Measurements from ENCODE around the gene BCAS3.
"Not testable (repeated sequence)": the region's sequence is repeated elsewhere in the genome, so short reads cannot be mapped to it uniquely, and the experiment has no call there.

BCAS3 gene

DNA sequence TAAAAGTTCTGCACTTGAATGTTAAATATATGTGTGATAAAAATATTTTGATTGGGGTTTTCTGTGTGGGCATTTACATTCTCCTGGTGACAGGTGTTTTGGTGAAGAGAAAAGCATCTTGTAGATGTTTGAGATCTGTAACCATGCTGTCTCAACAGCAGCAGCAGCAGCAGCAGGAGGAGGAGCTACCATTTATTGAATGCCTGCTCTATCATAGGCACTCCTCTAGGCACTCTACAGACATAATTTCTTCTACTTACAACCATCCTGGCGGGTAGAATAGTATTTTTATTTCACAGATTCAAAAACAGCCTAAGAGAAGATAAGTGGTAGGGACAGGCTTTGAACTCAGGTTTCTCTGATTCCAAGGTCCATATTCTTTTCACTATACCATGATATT lies 562.3 kb downstream of the BCAS3 start:
- no peak for DNase-seq

DNA sequence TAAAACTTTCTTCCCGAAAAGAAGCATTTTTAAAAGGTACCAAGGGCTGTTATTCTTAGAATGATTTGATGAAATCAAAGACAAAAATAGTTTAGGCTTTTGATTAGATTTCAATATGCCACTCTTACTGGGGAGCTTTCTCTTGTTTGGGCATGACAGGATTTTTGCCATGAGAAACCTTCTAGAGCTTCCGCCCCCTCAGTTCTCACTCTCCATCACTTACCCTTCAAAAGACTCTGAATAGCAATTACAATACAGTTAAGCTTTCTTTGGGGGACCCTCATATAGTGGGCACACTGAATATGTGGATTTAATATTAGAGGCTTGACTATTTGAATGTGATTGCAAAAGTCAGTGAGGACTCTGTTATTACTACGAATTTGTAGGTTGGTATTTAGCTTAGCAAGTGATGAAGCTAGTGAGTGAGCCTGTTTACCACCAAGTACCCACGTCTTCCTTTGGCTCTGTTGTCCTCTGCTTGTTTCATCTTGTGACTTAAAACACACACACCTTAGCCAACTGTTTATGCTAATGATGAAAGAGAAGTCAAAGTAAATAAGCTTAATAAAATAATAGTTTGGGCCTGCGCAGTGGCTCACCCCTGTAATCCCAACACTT lies 563.3 kb downstream of the BCAS3 start:
- DNase-seq, result no peak

DNA sequence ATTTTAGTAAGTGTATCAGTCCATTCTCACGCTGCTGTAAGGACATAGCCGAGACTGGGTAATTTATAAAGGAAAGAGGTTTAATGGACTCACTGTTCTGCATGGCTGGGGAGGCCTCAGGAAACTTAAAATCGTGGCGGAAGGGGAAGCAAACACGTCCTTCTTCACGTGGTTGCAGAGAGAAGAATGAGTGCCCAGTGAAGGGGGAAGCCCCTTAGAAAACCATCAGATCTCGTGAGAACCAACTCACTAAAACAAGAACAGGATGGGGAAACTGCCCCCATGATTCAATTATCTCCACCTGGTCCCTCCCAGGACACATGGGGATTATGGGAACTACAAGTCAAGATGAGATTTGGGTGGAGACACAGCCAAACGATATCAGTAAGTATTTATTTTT lies 567.3 kb downstream of the BCAS3 start:
- not testable (repeated sequence) for DNase-seq

DNA sequence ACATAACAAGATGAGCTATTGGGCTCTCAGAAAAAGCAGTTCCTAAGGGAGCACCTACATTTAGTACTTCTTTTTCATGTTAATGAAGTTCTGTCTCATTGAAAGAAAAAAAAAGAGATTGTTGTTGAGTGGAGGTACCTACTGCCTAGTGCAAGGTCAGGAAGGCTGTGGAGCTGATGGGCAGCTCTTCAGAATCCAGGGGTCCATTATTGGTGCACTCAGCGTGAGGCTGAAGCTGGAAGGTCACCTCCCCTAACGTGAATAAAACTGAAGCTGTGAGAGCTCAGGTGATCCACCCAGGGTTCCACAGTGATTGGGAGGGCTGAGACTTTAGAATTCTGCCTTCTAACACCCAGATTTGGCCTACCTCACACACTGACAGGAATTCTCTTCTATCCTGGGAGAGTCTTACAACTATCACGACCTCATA lies 568.1 kb downstream of the BCAS3 start:
- no peak for DNase-seq

DNA sequence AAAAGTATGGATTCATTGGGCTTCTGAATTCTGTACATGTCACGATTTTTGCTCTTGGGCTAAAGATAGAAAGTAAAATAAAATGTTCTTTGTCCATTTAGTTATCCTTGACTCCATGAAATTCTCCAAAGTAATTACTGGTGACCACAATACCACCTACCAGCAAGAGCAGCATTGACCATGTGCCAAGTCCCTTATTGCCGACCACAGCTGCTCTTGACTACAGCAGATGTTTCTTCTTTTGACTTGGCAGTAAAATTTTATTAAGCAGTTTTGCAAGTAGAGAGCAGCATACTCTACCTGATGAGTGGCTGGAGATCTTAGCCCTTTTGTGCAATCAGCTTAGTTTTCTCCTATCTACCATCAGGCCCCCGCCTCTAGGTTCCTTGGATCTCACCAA lies 569.8 kb downstream of the BCAS3 start:
- no peak for DNase-seq

DNA sequence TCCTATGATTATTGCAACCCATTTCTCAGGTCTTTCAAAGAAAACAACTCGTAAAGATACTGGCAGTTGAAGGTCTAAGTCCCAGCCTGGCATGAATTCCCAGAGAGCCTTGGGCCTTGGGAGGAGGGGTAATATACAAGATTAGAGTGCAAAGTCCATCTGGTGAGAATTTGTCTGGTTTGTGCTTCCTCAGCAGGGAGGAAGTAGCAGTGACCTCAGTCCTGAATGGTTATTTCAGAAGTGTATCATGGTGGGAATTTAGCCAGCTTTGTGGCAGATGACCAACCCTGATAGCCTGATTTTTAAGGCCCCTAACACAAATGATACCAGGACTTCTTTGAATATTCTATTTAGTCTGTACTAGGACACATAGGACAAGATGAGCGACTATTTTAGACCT lies 570.7 kb downstream of the BCAS3 start:
- no peak for DNase-seq

DNA sequence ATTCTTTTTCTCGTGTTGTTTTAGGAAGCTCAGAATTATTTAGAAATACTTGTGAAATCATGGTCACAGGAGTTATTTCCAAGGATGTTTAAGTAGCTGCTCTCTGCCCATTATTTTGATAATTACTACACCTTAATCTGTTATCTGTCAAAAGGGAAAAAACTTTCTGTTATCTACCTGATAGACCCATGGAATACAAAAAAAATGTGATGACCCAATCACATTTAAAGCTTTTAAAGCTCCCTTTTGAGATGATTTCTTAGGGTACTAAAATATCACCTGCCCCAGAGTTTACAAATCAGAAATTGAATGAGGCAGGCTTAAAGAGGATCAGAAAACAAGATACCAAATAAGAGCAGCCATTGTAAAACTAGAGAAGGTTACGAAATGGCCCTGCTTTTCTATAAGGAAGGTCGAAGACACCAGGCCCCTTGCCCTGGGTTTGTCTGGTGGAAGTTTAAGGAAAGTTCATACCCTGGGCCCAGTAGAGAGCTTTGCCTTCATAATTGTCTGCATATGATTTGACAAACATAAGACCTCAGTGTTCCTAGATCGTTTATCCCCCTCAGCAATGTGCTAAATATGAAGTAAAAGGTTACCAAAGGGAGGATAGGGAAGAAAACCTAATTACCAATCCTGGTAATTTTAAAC lies 572.1 kb downstream of the BCAS3 start:
- no peak for DNase-seq

DNA sequence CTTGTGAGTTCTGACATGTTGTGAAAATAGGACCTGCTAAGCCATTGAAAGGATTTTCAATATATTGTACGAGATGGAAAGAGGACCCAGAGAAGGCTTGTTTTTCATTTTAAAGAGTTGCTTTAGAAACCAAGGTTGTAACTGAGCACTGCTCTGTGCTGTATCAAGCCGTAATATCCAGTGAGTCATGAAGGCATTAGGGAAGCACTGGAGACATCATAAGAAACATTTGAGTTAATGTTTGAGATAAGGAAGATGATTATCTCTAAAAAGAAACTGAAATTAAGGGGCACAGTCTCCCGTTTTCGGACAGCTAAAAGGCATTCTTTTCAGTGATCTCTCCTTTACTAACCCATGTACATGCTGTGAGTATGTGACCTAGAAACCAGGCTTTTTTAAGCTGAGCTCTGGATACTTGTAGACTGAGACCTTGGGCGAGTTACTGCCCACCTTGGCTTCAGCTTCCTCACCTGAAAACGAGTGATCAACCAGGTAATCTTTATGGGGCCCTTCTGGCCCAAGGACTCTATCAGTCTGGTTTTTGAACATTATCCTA lies 572.8 kb downstream of the BCAS3 start:
- no peak for DNase-seq

DNA sequence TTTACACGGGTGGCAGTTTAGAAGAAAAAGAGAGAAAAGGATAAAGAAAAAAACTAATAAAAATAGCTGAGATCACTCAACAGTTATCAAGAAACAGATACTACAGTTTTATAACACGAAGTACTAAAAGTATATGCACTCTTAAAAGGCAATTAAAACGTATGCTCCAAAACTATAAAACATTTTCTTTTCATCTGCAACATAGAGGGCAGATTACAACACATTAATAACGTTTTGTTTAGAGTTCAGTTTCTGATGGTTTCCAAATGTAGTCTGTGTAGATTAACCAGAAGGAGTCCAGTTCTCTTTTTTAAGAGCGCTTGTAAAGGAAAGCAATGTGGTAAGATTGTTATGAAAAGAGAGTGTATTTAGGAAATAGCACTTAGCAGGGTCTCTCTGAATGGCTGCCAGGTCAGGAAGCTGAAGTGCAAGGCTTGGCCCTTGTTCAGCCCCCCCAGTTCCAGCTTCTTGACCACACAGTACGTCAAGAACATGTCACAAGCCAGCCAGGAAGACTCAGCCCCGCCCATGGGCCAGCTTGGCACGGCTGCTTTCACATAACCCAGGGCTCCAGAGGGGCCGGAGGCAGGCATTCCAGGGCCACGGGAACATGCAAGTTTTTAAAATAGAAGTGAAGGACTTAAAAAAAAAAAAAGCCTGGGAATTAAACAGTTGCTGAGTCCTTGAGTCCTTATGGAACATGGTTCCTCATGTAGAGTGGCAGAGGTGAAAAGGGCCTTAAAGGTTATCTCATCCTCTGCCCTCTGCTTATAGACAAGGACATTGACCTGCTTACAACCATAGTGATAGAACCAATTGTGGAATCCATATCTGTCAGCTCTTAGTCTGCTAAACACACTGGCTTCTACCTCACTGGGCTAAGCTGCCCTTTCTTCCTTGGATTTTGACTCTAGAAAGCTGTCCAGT lies 574.6 kb downstream of the BCAS3 start:
- no peak for DNase-seq

DNA sequence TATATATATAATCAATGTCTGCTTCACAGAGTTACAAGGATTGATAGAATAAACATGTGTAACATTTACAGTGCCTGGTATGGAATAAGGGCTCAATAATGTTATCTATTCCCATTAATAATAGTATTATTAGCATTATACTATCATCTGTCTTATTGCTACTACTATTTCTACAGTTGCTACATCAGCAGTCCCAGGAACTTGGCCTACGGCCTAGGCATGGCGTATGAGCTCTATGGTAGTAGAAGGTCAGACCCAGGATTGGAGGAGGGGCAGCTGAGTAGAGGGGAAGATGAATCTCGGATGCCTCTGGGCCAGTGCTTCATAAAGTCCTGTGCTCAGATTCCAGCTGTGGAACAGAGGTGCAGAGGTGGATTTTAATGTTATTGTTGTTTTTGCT lies 575.7 kb downstream of the BCAS3 start:
- no peak for DNase-seq

DNA sequence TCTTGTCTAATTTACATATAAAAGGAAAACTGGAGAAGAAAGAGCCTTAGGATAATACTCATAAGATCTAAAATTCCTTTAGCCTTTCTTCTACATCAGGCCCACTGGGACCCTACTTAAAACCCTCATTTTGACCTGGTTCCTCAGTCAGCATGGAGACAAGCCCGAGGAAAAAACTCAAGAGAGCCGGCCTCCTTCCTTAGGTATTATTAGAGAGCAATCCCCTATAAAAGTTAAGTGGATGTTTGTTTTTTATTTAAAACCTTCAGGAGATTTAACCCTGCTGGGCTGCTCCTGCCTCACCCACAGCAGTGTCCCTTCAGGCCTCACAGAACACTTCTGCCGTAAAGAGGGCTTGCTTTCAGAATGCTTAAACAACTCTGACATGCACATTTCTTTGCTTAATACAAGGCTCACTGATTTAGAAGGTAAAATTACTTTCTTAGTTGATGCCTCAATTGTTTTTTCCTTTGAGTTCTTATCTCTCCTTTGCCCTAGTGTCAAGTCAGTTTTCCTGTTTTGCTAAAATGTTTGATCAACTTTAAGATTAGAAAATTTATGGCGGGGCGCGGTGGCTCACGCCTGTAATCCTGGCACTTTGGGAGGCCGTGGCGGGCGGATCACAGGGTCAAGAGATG lies 576.4 kb downstream of the BCAS3 start:
- no peak for DNase-seq

DNA sequence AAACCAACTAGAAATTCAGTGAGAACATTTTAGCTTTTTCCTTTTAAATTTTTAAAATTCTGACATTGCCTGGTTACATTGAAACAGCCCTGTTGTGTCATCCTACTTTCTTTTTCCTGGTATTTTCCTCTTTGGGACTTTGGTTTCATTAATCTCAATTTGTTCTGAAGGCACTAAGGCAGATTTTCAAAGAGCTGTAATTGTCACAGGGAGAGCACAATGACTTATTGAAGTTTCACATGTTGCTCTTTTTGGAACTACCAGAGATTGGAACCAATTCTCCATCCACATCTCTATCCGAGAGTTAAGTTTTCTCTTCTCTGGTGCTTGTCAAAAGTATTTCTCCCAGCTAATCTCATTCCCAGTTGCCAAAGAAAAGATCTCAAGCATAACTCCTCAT lies 577.3 kb downstream of the BCAS3 start:
- no peak for DNase-seq

DNA sequence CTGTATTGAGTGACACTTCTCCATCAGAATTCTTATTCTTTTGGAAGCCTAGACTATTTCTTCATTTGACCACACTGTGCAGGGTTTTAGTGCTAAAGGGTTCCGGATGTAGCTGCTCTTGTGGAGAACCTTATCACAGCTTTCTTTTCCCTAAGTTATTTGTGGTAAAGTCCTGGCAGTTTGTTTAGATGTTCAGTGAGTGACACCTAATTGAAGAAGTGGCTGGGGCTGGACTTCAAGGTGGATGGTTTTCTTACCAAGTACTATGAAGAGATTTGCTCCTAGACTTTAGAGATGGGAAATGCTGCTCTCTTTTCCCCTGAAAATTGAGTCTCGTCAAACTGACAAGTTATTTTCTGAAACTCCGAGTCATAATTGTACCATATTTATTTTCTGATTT lies 578.0 kb downstream of the BCAS3 start:
- no peak for DNase-seq

DNA sequence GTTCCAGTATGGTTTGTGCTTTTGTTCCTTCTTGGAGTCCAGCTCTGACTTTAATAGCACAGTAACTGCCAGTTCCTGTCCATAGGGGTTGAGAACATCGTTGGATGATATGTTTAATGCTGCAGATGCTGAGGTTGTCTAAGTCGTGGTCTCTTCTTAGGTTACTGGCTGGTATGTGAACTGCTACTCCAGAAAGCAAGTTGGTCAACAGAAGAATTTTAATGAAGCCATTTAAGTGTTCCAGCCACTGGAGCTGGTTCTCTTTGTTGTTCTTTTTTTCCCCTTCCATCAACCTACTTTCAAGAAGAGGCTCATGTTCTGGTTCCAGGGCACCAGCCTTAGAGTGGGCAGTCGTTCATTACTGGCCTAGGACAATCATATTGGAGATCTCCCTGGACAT lies 581.7 kb downstream of the BCAS3 start:
- no peak for DNase-seq

DNA sequence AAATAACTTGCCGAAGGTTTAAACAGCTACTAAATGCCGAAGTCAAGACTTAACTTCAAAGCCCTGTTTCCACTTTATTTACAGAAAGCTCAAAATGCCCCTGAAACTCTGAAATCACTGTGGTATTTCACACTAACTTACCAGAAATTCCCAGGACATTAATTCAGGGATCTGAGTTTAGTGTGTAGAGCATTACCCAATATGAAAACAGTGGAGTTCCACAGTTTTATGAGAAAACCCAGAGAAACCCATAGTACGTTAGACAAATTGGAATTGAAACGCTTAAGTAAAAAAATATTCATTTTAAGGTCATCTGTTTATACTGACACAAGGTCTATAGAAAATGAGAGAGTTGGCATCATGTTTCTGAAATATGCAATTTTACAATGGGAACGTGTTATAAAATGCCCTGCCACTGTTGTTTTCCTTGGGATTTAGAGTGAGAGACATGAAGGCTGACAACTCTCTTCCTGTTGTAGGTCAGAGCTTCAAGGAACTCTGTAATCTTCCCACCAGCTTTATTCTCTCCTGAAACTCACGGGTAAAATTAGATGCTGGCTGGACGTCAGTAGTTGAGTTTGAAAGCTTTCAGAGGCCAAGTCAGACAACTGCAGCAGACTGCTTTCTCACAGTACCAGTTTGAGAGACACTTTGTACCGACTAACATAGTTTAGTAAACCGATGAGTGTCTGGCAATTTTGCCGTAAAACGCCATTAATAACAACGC lies 582.6 kb downstream of the BCAS3 start:
- no peak for DNase-seq

DNA sequence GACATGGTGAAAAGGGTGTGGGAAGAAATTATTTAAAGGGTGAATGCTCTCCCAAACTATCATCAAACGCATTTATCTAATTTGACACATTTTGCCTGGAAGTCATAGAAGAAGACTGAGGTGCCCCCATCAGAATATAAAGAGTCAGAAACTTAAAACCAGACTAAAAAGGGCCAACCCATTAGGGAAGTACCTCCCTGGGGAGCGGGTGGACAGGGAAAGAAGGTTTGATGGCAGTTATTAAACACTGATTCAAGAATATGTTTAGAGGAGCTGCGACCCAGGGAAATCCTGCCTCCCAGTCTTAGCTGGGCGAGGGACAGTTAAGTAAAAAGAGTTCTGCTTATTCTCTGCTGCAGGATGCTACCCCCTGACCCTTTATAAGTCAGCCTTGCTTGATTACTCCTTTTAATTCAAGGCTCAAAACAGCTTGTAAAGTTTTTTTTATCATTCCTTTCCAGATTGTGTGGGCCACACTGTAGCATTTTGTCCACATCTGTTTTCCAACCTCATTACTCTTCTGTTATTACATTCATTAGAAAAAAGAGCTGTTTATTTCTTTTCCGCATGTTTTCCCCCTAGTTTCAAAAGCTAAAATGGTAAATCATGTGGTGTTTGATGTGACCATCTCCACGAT lies 583.5 kb downstream of the BCAS3 start:
- no peak for DNase-seq

DNA sequence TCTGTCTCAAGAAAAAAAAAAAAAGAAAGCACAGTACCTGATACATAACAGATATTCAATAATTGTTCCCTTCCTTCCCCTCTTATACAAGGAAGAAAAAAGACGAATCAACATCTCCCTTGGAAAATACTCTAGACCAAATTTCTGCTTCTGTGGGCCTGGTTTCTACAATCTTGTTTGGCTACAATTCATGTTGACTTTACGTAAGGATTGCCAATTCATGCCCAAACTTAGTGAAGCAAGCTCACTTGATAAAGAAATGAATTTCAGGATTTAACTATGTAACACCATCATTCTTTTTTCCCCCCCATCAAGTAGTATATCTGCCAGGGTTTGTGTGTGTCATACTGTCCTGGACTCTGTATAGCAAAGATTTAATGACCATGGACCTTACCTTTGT lies 587.7 kb downstream of the BCAS3 start:
- DNase-seq, result no peak

DNA sequence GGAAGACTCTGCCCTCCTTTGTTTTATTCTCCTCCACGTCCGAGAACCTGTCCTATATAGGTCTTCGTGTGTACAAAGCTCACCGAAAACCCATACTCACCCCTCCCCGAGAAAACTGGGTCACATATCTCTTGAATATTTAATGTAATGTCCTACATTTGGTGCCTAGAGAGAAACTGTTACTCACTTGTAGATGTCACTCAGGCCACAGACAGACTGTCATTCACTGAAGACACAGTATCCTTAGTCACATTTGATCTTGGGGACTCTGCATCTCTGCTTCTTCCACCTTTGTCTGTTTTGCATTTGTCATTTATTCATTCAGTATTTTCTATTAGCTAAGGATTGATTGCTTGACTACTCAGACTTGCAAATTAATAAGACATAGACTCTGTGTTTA lies 590.2 kb downstream of the BCAS3 start:
- DNase-seq, result no peak

DNA sequence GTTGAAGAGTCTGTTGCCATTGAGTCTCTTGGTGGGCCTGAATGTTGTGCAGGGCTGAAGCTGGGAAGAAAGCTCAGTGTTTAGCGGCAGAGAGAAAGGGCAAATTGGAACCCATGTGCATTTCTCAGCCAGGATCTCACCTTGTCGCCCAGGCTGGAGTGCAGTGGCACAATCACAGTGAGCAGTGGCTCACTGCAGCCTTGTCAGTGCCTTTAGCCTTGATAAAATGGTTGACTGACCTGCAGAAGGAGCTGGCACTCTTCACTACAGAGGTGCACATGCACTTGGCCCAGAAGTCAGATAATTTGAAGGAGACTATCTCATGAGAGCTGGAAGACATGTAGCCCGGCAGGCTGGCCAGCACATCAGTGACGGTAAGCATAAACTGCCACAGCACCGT lies 597.7 kb downstream of the BCAS3 start:
- no peak for DNase-seq

DNA sequence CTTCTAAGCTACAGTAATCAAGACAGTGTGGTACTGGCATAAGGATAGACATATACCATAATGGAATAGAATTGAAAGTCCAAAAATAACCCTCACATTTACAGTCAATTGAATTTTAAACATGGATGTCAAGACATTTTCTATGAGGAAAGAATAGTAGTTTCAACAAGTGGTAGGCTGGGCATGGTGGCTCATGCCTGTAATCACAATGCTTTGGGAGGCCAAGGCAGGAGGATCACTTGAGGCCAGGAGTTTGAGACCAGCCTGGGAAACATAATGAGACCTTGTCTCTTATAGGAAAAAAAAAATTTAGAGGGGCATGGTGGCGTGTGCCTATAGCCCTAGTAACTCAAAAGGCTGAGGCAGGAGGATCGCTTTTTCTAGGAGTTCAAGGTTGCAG lies 599.2 kb downstream of the BCAS3 start:
- DNase-seq, result no peak

DNA sequence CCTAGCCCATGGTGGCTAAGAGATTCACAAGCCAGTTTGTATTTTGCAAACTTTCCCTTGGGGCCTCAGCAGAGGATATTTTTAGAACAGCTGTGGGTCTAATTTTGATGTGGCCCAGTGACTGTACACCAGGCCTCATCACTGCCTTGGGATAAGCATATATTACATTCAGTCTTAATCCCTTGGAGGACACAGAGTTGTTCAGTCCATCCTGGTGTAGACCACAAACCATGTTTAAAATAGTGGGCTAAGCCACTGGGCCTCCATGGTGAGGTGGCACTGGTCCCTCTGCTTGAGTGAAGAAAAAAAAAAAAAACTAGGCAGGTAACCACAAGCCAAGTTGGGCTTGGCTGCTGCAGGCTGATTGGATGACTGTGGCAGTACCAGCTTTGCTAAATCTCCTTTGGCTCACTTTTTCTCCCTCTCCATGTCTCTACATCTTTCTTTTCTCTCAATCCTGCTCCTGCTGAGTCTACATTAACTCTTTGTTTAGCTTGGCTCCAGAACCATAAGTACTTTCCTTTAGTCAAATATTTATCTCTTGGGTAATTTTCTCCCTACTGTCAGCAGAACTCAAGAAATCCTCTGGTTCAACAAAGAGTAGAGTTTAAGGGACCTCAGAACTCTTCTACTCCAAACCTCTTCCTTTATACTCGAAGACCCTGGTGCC lies 602.0 kb downstream of the BCAS3 start:
- DNase-seq, result no peak
